ENCODE data around the gene SPATA12.
A peak's percentile ranks its signal among the peaks of the same experiment; 100 is the strongest.

The SPATA12 gene, protein sequence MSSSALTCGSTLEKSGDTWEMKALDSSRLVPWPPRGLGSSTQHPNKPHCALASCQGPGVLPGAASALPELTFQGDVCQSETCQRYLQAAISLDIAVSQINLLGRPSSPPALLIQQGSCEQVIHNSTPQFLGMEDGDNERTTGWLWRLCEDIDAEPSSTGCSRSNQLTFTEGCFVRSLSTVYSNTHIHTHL

DNA sequence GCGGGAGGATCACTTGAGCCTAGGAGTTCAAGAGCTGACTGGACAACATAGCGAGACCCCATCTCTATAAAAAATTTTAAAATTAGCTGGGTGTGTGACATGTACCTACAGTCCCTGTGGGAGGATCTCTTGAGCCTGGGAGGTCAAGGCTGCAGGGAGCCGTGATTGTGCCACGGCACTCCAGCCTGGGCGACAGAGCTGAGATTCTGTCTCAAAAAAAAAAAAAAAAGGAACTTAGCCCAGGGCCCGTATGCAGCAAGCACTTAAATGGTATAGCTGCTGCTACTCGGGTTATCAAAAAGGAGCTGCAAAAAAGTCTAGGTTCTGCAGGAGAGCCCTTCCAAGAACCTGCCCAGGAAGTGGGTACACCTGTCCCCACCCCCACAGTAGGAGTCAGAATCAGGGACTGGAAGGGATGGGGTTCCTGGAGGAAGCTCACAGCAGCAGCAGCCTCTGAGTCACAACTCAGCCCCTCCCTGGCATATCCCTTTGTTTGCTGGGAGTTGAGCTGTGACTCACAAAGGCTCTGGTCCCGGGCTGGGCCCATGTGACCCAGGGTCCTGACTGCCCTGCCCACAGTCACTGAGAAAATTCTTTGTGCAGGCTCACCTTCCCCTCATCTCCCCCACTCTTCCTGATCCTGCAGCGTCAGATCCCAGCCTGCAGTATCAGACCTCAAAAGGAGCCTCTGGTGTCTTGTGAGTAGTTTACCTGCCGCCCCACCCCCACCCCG lies at the start of gene SPATA12:
Gene SPATA12 (plus strand): TSS at position 576 of the 733 bp plus-strand sequence. CDS start 13,031 bp downstream, outside the sequence.
- TF ChIP-seq, protein P1, sequence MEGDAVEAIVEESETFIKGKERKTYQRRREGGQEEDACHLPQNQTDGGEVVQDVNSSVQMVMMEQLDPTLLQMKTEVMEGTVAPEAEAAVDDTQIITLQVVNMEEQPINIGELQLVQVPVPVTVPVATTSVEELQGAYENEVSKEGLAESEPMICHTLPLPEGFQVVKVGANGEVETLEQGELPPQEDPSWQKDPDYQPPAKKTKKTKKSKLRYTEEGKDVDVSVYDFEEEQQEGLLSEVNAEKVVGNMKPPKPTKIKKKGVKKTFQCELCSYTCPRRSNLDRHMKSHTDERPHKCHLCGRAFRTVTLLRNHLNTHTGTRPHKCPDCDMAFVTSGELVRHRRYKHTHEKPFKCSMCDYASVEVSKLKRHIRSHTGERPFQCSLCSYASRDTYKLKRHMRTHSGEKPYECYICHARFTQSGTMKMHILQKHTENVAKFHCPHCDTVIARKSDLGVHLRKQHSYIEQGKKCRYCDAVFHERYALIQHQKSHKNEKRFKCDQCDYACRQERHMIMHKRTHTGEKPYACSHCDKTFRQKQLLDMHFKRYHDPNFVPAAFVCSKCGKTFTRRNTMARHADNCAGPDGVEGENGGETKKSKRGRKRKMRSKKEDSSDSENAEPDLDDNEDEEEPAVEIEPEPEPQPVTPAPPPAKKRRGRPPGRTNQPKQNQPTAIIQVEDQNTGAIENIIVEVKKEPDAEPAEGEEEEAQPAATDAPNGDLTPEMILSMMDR (IDR thresholded peaks at IDR 0.05; ENCODE audit: poor library complexity, severe bottlenecking) = no peak
- Histone ChIP-seq H3K27ac (ENCODE audit: poor library complexity, severe bottlenecking) (peak within 1 kb of the TSS; percentile 66), H3K36me3 (ENCODE audit: low read depth) (no peaks in the 10 kb centered on the region), H3K27me3 (ENCODE audit: insufficient read depth, poor library complexity, severe bottlenecking) (no peaks in the 10 kb centered on the region), H3K4me1 (ENCODE audit: insufficient read depth, poor library complexity, severe bottlenecking) (peaks cover 24% of the 10 kb centered on the region), H3K4me3 (ENCODE audit: severe bottlenecking) (no peak within 1 kb of the TSS), H3K9me3 (ENCODE audit: severe bottlenecking) (no peaks in the 10 kb centered on the region)
- ATAC-seq (ENCODE audit: low read depth) = peak; percentile 99
- peak; percentile 95 for DNase-seq (ENCODE audit: low spot score)

DNA sequence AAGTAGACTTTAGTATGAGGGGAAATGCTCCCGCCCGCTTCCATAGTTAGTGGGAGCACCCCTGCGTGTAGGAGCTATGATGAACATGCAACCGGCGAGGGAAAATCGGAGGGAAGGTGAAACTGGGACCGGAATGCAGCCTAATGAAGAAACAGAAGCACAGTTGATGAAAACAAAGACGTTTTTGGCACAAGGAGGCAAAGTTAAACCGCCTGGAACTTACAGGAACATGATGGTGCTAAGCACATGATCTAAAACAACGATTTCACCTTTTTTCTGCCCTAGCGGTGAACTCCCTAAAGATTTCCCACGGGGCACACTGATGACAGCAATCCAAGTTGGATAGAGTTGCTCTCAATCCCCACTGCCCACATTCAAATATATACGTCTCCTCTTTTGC lies 49.4 kb upstream of the SPATA12 start:
- no peak overlapping the region for H3K27ac ChIP-seq (ENCODE audit: poor library complexity, severe bottlenecking)
- ATAC-seq (ENCODE audit: low read depth) = no peak
- DNase-seq (ENCODE audit: low spot score) = no peak
- H3K27me3 ChIP-seq (ENCODE audit: insufficient read depth, poor library complexity, severe bottlenecking) = no peaks in the 10 kb centered on the region
- H3K36me3 ChIP-seq (ENCODE audit: low read depth) = no peaks in the 10 kb centered on the region
- no peaks in the 10 kb centered on the region for H3K9me3 ChIP-seq (ENCODE audit: severe bottlenecking)
- TF ChIP-seq, protein P1 (IDR thresholded peaks at IDR 0.05; ENCODE audit: poor library complexity, severe bottlenecking) = no peak
- peaks cover 38% of the 10 kb centered on the region for H3K4me1 ChIP-seq (ENCODE audit: insufficient read depth, poor library complexity, severe bottlenecking)
- no peak overlapping the region for H3K4me3 ChIP-seq (ENCODE audit: severe bottlenecking)

DNA sequence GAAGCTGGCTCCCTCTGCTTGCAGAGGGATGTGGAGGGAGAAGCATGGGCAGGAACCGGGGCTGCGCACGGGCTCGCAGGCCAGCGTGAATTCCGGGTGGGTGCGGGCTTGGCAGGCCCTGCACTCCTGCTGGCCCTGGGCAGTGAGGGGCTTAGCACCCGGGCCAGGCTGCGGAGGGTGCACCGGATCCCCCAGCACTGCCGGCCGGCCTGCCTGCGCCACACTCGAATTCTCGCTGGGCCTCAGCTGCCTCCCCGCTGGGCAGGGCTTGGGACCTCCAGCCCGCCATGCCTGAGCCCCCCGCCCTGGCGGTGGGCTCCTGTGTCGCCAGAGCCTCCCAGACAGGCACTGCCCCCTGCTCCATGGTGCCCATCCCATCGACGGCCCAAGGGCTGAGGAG lies 47.6 kb upstream of the SPATA12 start:
- no peak overlapping the region for H3K27ac ChIP-seq (ENCODE audit: poor library complexity, severe bottlenecking)
- no peaks in the 10 kb centered on the region for H3K9me3 ChIP-seq (ENCODE audit: severe bottlenecking)
- TF ChIP-seq, protein P1 (IDR thresholded peaks at IDR 0.05; ENCODE audit: poor library complexity, severe bottlenecking) = no peak
- no peaks in the 10 kb centered on the region for H3K27me3 ChIP-seq (ENCODE audit: insufficient read depth, poor library complexity, severe bottlenecking)
- ATAC-seq (ENCODE audit: low read depth) (no peak), DNase-seq (ENCODE audit: low spot score) (no peak)
- no peaks in the 10 kb centered on the region for H3K36me3 ChIP-seq (ENCODE audit: low read depth)
- H3K4me3 ChIP-seq (ENCODE audit: severe bottlenecking) = no peak overlapping the region
- H3K4me1 ChIP-seq (ENCODE audit: insufficient read depth, poor library complexity, severe bottlenecking) = peaks cover 32% of the 10 kb centered on the region

DNA sequence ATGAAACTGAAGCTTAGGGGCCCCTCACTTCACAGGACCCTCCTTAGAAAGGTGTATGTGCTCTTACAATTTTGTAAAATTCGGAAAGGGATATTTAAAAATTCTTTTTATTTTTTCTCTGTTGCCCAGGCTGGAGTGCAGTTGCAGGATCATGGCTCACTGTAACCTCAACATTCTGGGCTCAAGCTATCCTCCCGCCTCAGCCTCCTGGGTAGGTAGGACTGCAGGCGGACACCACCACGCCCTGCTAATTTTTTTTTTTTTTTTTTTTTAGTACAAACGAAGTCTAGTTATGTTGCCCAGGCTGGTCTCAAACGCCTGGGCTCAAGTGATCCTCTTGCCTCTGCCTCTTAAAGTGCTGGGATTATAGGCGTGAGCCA lies 45.1 kb upstream of the SPATA12 start:
- Histone ChIP-seq H3K4me3 (ENCODE audit: severe bottlenecking) (no peak overlapping the region), H3K27me3 (ENCODE audit: insufficient read depth, poor library complexity, severe bottlenecking) (no peaks in the 10 kb centered on the region), H3K4me1 (ENCODE audit: insufficient read depth, poor library complexity, severe bottlenecking) (peaks cover 23% of the 10 kb centered on the region), H3K27ac (ENCODE audit: poor library complexity, severe bottlenecking) (peak overlapping the region; percentile 41), H3K9me3 (ENCODE audit: severe bottlenecking) (no peaks in the 10 kb centered on the region), H3K36me3 (ENCODE audit: low read depth) (no peaks in the 10 kb centered on the region)
- TF ChIP-seq, protein P1 (IDR thresholded peaks at IDR 0.05; ENCODE audit: poor library complexity, severe bottlenecking) = no peak
- no peak for DNase-seq (ENCODE audit: low spot score)
- ATAC-seq (ENCODE audit: low read depth) = no peak

DNA sequence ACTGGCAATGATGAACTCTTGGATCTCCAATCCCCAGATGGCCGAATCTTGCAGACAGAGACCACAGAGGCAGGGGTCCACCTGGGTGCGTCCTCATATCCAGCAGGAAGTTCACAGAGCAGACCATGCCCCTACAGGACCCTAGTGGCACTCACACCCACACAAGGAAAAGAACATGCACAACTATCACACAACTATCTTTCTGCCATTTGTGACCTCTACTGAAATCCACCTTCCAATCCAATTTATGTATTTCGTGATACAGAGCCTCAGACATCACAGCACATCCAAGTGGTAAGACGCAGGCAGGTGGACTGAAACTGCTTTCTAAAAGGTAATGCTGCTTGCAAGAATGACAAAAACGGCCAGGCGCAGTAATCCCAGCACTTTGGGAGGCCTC lies 44.6 kb upstream of the SPATA12 start:
- TF ChIP-seq, protein P1 (IDR thresholded peaks at IDR 0.05; ENCODE audit: poor library complexity, severe bottlenecking) = no peak
- no peaks in the 10 kb centered on the region for H3K36me3 ChIP-seq (ENCODE audit: low read depth)
- DNase-seq (ENCODE audit: low spot score) = no peak
- H3K9me3 ChIP-seq (ENCODE audit: severe bottlenecking) = no peaks in the 10 kb centered on the region
- no peak overlapping the region for H3K27ac ChIP-seq (ENCODE audit: poor library complexity, severe bottlenecking)
- no peak for ATAC-seq (ENCODE audit: low read depth)
- H3K27me3 ChIP-seq (ENCODE audit: insufficient read depth, poor library complexity, severe bottlenecking) = no peaks in the 10 kb centered on the region
- H3K4me3 ChIP-seq (ENCODE audit: severe bottlenecking) = no peak overlapping the region
- peaks cover 23% of the 10 kb centered on the region for H3K4me1 ChIP-seq (ENCODE audit: insufficient read depth, poor library complexity, severe bottlenecking)

Measured in RWPE2 (cell line).